ENCODE data around the gene TRAPPC8.
"Not testable (repeated sequence)": the region's sequence is repeated elsewhere in the genome, so short reads cannot be mapped to it uniquely, and the experiment has no call there.

The TRAPPC8 gene

DNA sequence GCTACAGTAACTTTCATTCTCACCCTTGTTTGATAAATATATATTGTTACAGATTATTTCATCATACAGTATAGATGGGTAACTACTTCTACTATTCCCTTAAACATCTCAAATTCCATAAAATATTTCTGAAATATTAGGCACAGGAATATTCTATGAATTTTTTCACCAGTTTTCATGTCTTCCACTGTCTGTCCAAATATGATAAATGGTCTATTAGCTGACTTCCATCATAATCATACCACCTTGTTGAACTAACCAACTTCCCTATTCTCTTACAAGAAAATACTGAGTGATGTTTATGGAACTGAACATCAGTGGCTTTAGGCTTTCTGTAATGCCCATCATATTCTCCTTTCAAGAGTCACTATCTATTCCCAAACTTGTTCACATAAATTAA, 82.4 kb downstream of the TRAPPC8 start:
- no peak for DNase-seq

DNA sequence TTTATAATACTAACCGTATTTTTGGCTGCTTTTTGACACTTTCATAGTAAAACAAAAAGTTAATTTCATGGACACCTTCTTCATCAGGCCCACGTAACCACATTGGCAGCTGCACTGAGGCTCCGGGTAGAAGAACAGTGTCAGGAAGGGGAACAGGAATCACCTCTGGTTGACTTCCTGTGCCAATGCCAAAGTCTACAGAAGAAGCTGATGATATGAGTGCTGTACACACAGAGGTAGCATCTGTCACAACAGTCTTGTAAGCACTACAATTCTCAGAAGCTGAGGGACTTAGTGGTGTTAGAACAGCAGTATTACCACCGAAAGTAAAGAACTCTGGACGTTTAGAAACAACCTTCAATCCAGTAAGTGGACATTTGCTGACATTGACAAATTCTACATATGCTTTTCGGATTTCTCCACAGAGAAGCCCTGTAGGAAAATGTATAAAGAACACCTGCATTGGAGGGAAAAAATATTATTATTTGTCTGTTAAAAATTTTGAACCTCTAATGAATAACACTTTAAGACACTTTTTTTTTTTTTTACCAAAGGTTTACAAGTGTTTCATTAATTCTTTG, 85.3 kb downstream of the TRAPPC8 start:
- no peak for DNase-seq

DNA sequence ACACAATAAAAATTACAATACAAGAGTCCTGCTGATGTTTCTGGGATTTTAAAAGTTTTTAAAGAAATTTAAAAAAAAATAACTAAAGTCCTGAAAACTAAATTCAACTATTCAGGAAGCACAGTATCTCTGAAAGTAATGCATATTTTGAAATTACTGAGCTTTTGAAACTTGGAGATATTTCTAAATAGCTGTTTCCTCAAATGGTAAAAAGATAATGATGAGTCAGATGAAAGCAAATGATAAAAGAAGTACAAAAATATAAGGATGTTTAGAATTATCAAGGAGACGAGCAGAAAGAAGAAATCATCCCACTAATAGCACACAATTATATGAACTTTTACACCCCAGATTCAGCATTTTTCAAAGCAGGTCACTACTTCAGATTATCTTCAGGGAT, 92.1 kb downstream of the TRAPPC8 start:
- no peak for DNase-seq

DNA sequence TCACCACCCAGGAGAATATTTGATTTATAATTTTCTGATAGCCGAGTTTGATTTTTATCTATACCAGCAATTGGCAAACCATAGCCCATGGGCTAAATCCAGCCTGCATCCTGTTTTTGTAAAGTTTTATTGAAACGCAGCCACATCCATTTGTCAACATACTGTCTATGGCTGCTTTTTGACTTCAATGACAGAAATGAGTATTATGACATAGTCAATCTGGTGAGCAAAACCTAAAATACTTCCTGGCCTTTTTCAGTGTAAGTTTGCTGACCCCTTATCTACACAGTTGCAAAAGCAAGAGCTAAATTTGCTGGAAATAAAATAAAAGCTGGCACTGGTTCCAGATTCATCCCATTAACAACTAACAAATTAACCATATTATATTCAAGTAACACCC, 102.4 kb downstream of the TRAPPC8 start:
- DNase-seq: no peak

DNA sequence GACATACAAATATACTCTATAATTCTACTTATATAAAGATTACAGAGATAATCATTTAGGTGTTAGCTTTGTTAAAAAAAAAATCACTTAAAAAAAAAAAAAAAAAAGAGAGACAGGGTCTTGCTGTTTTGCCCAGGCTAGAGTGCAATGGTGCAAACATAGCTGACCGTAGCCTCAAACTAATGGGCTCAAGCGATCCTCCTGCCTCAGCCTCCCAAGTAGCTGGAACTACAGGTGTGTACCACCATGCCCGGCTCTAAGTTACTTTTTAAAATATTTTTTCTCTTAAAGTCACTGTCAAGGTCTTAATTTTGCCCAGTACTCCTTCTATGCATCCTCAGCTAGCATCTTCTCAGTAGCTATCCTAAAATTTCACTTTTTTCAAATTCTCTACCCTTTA, 105.0 kb downstream of the TRAPPC8 start:
- no peak for DNase-seq

DNA sequence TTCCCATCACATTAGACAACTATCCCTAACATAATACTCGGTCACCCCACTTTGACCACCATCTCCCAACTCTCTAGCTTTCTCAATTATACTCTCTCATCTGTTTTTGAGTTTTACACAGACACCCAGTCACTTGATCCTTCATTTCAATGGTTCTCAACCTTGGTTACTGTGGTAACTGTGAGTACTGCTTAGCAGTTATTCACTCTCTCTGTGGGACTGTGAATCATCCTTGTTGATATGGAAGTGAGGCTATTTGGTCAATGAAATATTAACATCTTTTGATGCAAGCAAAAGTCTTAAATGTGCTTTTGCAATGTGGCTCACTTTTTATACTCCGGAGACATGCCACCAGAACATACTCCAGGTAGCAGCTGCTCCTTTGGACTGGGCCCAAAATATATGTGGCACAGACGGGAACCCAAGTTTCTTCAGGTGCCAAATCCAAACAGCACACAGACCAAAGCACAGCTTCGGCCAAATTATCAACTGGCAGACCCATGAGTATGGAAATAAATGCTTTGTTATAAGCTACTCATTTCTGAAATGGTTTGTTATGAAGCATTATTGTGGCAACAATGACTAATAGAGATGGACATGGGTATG, 107.3 kb downstream of the TRAPPC8 start:
- no peak for DNase-seq

DNA sequence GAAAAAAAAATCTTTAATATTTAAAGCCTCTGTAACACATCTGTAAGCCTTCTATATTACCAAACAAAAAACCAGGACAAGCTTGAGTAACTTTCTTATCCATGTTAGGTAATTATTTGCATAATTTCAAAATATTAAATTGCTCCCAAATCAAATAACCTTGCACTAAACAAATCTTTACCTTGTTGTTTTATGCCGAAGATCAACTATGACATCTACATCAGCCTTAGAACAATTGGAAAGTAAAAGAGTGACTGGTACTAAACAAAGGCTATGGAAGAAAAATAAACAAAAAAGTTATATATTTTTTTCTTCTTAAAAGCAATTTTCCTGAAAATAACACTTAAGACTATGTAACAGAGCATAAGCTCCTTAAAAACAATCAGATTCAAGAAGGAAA, 111.0 kb downstream of the TRAPPC8 start:
- DNase-seq: no peak

DNA sequence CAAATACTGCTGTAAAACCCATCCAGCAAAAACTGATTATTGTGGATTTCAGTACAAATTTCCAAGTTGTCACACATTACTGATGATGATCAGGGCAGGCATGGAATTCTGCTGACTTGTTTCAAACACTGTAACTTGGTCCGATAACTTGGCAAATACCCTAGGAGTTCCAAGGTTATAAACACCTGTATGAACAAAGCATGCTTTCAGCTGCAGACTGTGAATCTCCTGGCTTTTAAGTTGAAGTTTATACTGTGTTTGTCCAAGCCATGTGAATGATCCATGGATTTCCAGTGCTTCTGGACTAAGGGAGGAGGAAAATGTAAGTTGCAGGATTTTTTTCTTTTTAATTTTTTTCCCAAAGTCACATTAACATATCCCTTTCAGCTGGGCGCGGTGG, 112.2 kb downstream of the TRAPPC8 start:
- no peak for DNase-seq

DNA sequence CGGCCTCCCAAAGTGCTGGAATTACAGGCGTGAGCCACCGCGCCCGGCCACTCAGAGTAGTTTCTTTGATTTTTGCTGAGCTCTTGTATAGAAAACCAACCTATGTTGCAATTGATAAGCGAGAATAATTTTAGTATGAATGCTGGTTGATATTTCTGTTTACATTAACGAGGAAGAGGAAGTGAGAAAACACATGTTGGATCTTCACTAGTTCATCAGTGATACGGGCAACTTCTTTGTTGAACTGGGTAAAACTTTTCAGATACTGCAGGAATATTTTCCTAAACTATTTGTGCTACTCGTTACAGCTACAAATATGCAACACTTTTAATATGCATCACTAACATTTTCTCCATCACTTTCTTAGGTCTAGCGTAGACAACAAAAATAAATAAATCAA, 114.3 kb downstream of the TRAPPC8 start:
- no peak for DNase-seq

DNA sequence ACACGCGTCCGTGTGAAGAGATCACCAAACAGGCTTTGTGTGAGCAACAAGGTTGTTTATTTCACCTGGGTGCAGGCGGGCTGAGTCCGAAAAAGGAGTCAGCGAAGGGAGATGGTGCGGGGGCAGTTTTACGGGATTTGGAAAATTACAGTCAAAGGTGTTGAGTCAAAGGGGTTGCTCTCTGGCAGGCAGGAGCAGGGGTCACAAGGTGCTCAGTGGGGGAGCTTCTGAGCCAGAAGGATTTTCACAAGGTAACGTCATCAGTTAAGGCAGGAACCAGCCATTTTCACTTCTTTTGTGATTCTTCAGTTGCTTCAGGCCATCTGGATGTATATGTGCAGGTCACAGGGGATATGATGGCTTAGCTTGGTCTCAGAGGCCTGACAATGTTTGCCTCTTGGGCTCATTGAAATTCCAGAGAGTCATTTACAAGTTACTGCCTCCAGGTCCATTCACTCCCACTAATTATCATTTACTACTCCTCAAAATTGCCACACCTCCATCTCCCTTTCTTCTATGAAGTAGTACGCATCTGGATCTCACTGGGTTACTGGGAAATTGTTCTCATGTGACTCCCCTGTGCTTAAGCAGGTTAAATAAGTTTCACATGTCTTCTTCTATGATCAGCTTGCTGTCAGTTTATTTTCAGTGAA, 116.1 kb downstream of the TRAPPC8 start:
- DNase-seq: not testable (repeated sequence)

DNA sequence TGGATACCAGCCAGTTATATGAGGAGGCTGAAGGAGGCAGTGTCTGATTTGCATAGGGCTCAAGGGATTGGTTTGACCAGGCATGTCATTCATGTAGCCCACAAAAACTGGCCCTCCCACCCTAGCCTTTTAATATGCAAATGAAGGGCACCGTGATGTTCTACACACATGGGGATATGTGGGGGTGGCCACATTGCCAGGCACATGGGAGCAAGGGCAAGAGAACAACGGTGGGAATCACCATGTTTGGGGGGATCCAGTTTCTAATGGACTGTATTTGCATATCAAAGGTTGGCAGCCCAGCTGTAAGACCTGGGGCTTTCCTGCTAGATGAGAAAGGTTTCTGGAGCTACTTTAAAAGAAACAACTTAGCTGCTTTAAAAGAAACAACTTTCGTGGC, 117.2 kb downstream of the TRAPPC8 start:
- no peak for DNase-seq

DNA sequence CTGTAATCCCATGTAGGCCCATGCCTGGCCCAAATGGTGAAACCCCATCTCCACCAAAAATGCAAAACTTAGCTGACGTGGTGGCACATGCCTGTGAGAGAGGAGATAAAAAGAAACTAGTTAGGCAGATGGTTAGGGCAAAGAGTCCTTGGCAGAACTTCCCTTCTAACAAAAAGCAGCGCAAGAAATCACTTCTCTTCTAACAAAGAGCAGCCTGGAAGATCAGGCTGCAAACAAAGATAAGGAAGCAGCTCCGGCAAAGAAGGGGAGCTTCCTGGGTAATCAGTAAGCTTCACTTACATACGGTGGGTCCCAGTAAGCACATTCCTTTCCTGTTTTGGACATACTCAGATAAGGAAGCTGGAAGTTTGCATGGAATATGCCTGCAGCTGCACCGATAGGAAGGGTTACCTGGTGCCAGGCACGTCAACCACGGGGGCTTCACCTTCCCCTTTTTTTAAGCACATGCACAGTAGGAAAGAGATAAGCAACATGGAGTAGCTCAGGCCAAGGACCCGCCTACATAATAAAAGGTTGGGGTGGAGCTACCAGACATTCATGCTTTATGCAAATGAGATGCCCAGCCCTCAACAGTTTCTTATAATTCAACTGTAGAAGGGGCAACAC, 121.3 kb downstream of the TRAPPC8 start:
- DNase-seq: no peak

DNA sequence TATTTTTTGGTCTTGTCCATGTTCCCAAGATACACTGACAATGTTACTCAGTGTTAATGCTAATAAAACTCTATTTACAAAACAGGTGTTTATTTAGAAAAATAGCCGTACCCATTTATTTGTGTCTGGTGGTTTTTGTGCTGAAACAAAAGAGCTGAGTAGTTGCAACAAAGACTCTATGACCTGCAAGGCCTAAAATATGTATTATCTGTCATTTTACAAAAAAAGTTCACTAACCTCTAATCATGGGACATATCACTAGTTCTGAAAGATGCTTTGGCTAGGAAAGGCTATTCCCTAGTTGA, 123.1 kb downstream of the TRAPPC8 start:
- DNase-seq: no peak

DNA sequence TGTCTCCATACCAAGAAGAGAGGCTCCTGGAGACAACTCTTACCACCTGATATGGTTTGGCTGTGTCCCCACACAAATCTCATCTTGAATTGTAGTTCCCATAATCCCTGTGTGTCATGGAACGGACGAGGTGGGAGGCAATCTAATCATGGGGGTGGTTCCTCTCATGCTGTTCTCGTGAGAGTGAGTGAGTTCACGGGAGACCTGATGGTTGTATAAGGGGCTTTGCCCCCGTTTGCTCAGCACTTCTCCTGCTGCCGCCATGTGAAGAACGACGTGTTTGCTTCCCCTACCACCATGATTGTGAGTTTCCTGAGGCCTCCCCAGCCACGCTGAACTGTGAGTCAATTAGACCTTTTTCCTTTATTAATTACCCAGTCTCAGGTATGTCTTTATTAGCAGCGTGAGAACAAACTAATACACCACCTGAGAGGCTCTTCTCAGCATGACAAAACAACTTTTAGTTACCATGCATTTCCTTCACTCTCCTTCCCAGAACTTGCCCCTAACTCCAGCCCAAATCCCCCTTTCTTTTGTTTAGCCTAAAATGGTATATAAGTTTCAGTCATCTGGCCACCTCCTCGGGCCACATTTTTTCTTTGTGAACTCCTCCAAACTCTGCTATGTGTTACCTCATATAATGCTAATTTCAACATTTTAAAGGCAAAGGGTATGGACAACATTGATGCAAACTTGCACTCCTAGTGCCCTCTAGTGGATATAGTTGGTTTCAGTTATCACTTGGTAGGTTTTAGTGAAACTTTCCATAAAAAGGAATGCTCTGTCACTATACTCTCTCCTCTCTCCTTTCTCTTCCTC, 123.6 kb downstream of the TRAPPC8 start:
- DNase-seq: no peak

DNA sequence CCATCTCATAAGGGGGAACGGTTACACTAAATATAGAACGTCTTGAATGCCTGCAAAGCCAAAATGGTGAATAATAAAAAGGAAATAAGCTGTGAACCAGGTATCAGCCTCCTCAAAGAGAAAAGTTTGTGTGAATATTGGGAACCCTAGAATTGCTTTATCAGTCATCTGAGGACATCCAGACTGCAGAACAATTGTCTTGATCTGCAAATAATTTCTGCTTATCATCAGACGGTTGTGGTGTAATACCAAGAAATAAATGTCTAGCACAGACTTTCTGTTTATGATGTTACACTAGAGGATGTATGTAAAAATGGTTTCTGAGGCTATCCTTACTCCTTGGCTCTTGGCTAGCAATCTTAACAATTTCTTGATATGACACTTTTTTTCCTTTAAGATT, 128.8 kb downstream of the TRAPPC8 start:
- DNase-seq: no peak

DNA sequence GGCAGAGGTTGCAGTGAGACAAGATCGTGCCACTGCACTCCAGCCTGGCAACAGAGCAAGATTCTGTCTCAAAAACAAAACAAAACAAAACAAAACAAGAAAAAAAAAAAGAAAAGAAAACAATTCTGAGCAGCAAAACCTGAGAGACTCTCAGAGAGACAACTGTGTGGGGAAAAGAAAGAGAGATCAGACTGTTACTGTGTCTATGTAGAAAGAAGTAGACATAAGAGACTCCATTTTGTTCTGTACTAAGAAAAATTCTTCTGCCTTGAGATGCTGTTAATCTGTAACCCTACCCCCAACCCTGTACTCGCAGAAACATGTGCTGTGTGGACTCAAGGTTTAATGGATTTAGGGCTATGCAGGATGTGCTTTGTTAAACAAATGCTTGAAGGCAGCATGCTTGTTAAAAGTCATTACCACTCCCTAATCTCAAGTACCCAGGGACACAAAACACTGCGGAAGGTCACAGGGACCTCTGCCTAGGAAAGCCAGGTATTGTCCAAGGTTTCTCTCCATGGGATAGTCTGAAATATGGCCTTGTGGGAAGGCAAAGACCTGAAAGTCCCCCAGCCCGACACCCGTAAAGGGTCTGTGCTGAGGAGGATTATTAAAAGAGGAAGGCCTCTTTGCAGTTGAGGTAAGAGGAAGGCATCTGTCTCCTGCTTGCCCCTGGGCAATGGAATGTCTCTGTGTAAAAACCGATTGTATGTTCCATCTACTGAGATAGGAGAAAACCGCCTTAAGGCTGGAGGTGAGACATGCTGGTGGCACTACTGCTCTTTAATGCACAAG, 132.4 kb downstream of the TRAPPC8 start:
- DNase-seq: not testable (repeated sequence)

DNA sequence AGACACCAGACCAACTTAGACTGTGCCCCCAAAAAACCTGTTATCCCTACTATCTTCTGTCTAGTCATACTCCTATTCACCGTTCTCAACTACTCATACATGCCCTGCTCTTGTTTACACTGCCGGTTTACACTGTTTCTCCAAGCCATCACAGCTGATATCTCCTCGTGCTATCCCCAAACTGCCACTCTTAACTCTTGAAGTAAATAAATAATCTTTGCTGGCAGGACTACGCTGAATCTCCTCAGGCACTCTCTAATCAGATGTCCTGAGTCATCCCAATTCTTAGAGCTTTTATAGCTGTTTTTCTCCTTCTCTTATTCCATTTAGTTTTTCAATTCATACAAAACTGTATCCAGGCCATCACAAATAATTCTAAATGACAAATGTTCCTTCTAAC, 133.9 kb downstream of the TRAPPC8 start:
- DNase-seq: not testable (repeated sequence)

DNA sequence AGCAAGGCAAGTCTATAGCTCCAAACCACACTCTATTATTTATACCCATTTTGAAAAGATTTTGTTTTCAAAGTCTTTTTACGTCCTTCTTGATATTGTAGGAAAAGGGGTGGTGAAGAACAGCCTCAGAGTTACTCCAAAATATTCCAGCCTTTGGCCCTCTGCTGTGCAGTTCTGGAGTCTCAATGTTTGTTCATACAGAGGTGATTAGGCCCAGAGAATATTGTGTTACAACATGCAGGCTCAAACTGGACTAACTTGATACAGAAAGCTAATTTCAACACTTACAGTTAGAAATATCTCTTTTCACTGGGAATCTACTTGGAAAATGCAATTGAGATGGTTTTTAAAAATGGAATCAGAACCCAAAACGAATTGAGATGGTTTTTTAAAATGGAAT, 141.8 kb downstream of the TRAPPC8 start:
- no peak for DNase-seq

DNA sequence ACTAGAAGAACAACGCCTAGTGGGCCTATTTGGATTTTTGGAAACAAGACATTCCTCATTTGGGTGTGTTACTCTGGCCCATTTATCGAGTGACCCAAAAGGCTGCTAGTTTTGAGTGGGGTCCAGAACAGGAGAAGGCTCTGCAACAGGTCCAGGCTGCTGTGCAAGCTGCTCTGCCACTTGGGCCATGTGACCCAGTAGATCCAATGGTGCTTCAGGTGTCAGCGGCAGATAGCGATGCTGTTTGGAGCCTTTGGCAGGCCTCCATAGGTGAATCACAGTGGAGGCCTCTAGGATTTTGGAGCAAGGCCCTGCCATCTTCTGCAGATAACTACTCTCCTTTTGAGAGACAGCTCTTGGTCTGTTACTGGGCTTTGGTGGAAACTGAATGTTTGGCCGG, 143.7 kb downstream of the TRAPPC8 start:
- DNase-seq: not testable (repeated sequence)

DNA sequence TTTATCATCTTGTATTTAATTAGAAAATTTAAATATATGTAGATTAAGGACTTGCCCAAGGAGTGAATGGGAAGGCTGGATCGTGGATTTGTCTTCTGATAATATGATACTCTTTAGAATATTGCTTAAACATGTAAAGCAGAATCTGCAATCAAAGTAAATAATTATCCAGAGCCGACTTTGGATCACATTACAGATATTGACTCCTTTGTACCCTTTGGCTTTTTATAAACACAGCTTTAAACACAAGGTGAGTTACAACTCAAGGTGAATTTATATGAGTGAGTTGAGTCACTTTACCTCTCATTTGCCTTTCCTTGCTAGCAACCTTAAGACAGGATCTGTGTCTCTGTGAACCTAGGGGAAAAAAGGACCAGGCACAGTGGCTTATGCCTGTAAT, 144.5 kb downstream of the TRAPPC8 start:
- DNase-seq: no peak

DNA sequence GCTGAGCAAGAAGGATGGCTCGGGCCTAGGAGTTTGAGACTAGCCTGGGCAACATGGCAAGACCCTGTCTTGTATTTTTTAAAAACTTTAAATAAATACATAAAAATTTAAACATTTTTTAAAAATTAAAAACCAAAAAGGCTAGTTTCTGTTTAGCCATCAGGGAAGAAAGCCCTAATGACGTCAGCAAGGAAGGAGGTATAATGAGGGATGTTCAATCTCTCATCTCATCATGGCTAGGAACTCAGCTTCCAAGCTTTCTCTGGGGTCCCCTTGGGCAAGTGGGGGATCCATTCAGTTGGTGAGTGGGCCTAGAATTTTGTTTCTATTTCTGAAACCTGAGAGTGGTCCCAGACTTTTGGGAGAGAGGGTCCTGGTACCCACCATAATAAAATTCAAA, 147.2 kb downstream of the TRAPPC8 start:
- no peak for DNase-seq

DNA sequence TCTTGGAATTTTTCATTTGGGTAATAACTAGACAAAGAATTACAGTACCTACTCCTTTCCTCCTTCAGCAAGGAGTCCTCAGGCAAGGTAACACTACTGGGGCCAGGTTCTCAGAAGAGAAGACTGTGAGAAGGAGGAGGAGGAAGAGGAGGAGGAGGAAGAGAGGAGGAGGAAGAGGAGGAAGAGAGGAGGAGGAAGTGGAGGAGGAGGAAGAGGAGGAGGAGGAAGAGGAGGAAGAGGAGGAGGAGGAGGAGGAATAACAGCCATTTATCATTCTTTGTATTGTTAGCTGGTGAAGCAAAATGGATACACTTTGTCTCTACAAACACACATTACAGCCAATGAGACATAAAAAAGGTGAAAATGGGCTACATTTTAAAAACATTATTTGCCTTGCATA, 149.4 kb downstream of the TRAPPC8 start:
- DNase-seq: no peak

DNA sequence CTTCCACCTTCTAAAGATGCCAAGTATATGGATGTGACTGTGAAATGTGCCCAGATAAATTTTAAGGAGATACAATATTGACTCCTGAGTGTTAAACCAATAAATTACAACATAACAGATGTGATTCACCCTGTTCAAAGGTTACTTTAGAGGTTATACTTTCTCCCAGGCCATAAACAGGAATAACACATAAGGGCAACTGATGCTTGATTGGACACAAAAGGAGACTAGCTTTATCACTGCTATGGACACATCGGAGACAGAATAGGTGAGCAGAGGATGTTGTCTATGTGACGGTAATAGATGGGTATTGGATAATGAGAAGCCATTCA, 150.4 kb downstream of the TRAPPC8 start:
- no peak for DNase-seq
